ENCODE results near the gene GPC5. TPM values are rescaled to one million over a fixed set of nuclear protein-coding genes. Genes with fewer than 3 reads are reported as not detected.

Gene GPC5
- total and polyA plus RNA-seq, 11 donors = 0.14 to 2.9 (median 0.84) TPM; not detected in 1

DNA sequence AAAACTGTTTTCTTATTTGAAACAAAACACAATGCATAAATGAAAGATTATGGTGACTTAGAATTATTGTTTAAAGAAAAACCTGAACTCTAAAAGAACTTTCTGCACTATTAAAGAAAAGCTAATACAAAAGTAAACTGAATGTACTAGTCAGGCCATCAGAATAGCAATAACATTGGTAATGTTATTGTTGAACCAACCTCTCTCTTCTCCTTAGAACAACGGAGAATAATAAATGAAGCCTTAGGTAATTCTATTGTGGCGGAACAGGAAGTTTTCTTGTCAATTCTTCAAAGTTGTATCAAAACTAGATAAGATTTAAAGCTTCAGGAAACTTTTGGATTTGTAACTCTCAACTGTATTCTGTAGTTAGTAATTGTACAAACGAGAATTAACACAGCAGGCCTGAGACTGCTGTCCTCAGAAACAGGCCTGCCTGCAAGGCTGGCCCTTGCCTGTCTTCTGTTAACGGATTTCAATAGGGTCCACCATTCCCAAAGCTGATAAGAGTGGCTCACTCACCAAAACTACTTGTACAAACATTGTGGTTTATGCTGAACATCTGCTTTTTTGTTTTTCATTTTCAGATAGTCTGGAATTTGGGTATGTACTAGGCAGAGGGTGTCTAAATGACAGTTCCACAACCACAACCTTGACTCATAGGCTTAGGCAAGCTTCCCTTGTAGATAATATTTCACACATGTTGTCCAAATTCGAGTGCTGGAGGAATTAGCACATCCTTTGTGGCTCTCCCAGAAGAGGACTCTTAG is 825.8 kb downstream of the GPC5 start:
- Histone ChIP-seq H3K4me3 (no peak overlapping the region), H3K9me3 (no peaks in the 10 kb centered on the region), H3K27me3 (no peaks in the 10 kb centered on the region), H3K27ac (peak overlapping the region in 6 of 12 donors; percentile 6 to 61 (median 44)), H3K36me3 (no peaks in the 10 kb centered on the region), H3K4me1 (peaks cover 0 to 5% (median 0%) of the 10 kb centered on the region in 12 donors)
- WGBS, 4 donors = 27 to 47% (median 38%) methylated on average over 5 of the region's 5 CpGs
- TF ChIP-seq, protein P1, sequence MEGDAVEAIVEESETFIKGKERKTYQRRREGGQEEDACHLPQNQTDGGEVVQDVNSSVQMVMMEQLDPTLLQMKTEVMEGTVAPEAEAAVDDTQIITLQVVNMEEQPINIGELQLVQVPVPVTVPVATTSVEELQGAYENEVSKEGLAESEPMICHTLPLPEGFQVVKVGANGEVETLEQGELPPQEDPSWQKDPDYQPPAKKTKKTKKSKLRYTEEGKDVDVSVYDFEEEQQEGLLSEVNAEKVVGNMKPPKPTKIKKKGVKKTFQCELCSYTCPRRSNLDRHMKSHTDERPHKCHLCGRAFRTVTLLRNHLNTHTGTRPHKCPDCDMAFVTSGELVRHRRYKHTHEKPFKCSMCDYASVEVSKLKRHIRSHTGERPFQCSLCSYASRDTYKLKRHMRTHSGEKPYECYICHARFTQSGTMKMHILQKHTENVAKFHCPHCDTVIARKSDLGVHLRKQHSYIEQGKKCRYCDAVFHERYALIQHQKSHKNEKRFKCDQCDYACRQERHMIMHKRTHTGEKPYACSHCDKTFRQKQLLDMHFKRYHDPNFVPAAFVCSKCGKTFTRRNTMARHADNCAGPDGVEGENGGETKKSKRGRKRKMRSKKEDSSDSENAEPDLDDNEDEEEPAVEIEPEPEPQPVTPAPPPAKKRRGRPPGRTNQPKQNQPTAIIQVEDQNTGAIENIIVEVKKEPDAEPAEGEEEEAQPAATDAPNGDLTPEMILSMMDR (IDR thresholded peaks at IDR 0.05) = no peak
- no peak for TF ChIP-seq POLR2A (IDR thresholded peaks at IDR 0.05)
- intact Hi-C loops (cut with DNase I) = no loop called here
- peak in 2 of 5 donors; percentile 17 to 24 for DNase-seq
- peak; percentile 89 to 97 (median 96) for ATAC-seq

DNA sequence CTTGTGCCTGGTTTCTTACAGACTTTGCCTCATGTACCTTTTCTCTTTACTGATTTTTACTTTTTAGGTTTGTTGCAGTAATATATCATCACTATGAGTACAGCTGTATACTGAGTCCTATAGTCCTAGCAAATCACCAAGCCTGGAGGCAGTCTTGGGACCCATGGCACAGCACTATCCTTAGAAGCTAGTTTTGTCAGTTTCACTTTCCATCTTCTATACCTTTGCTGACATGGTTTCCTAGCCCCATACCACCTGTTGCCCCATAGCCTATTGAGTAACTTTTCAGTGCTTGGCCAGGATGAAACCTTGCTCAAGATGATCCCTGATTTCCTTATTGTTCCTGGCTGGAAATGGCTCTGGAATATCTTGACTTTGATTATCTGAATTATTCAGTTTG is 826.4 kb downstream of the GPC5 start:
- peak in 2 of 4 donors; percentile 8 to 13 for ATAC-seq
- no peaks in the 10 kb centered on the region for H3K9me3 ChIP-seq
- no peaks in the 10 kb centered on the region for H3K36me3 ChIP-seq
- H3K4me3 ChIP-seq = no peak overlapping the region
- TF ChIP-seq, protein P1 (IDR thresholded peaks at IDR 0.05) = no peak
- TF ChIP-seq POLR2A (IDR thresholded peaks at IDR 0.05) = no peak
- no peaks in the 10 kb centered on the region for H3K27me3 ChIP-seq
- intact Hi-C loops (cut with DNase I) = no loop called here
- peak overlapping the region in 8 of 12 donors; percentile 6 to 61 (median 34) for H3K27ac ChIP-seq
- peaks cover 0 to 5% (median 0%) of the 10 kb centered on the region in 12 donors for H3K4me1 ChIP-seq
- DNase-seq = no peak

DNA sequence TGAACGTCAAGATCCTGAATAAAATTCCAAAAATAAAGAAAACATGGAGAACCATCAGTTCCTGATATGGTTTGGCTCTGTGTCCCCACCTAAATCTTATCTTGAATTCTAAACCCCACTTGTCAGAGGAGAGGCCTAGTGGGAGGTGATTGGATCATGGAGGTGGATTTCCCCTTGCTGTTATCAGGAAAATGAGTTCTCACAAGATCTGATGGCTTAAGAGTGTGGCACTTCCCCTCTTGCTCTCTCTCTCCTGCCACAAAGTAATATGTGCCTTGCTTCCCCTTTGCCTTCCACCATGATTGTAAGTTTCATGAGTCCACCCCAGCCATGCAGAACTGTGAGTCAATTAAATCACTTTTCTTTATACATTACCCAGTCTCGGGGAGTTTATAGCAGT is 827.4 kb downstream of the GPC5 start:
- Histone ChIP-seq H3K27me3 (no peaks in the 10 kb centered on the region), H3K36me3 (no peaks in the 10 kb centered on the region), H3K9me3 (peaks cover 0 to 2% (median 0%) of the 10 kb centered on the region in 12 donors), H3K4me3 (no peak overlapping the region), H3K27ac (peak overlapping the region in 1 of 12 donors; percentile 16), H3K4me1 (peaks cover 0 to 5% (median 0%) of the 10 kb centered on the region in 12 donors)
- no peak for ATAC-seq
- TF ChIP-seq POLR2A (IDR thresholded peaks at IDR 0.05) = no peak
- TF ChIP-seq, protein P1 (IDR thresholded peaks at IDR 0.05) = no peak
- 50 to 66% (median 61%) methylated on average over 2 of the region's 2 CpGs for WGBS, 4 donors
- intact Hi-C loops (cut with DNase I) = no loop called here
- no peak for DNase-seq

DNA sequence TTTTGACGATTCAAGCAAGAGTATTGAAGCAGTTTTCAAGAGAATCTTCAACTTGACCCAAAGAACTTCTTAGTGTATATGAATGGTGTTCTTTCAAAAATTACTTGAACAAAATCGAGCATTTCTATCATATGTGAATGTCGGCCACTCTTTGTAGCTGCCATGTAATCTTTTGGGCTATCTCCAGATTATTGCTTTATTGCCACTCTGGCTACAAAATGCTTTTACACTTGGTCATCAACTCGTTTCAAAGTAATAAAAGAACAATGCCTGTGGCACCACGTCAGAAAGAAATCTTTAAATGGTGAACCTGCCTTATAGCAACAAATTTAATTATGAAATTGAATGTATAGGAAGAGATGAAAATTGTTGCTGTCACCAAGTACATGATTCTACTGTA is 834.5 kb downstream of the GPC5 start:
- TF ChIP-seq, protein P1 (IDR thresholded peaks at IDR 0.05) = no peak
- TF ChIP-seq POLR2A (IDR thresholded peaks at IDR 0.05) = no peak
- Histone ChIP-seq H3K4me3 (no peak overlapping the region), H3K27me3 (no peaks in the 10 kb centered on the region), H3K4me1 (no peaks in the 10 kb centered on the region), H3K27ac (no peak overlapping the region), H3K9me3 (peaks cover 0 to 8% (median 0%) of the 10 kb centered on the region in 12 donors), H3K36me3 (no peaks in the 10 kb centered on the region)
- intact Hi-C loops (cut with DNase I) = no loop called here
- DNase-seq (no peak), ATAC-seq (no peak)
- 75 to 81% (median 77%) methylated on average over 5 of the region's 5 CpGs for WGBS, 4 donors
